ENCODE measurements around the gene FAHD2A.

Gene FAHD2A

GRCh38 chr2:95385570-95385984 is 16.9 kb upstream of the FAHD2A start:
- no peak for DNase-seq (ENCODE audit: low read depth)
- no peak for TF ChIP-seq CTCF (IDR thresholded peaks at IDR 0.05; ENCODE audit: control insufficient read depth, insufficient read depth, low read depth, low read length, missing control alignments)
- H3K4me3 ChIP-seq (ENCODE audit: control insufficient read depth, low read depth, low read length), result no peak overlapping the region

- TF ChIP-seq CTCF (IDR thresholded peaks at IDR 0.05; ENCODE audit: control insufficient read depth, insufficient read depth, low read depth, low read length, missing control alignments), result no peak
- H3K4me3 ChIP-seq (ENCODE audit: control insufficient read depth, low read depth, low read length), result no peak overlapping the region
- DNase-seq (ENCODE audit: low read depth), result no peak
Measured at GRCh38 chr2:95386031-95386430, 16.5 kb upstream of the FAHD2A start.

GRCh38 chr2:95387358-95387757 is 15.2 kb upstream of the FAHD2A start:
- no peak overlapping the region for H3K4me3 ChIP-seq (ENCODE audit: control insufficient read depth, low read depth, low read length)
- no peak for TF ChIP-seq CTCF (IDR thresholded peaks at IDR 0.05; ENCODE audit: control insufficient read depth, insufficient read depth, low read depth, low read length, missing control alignments)
- DNase-seq (ENCODE audit: low read depth), result no peak

- DNase-seq (ENCODE audit: low read depth), result no peak
- no peak for TF ChIP-seq CTCF (IDR thresholded peaks at IDR 0.05; ENCODE audit: control insufficient read depth, insufficient read depth, low read depth, low read length, missing control alignments)
- no peak overlapping the region for H3K4me3 ChIP-seq (ENCODE audit: control insufficient read depth, low read depth, low read length)
Measured at GRCh38 chr2:95388091-95388692, 14.3 kb upstream of the FAHD2A start.

- TF ChIP-seq CTCF (IDR thresholded peaks at IDR 0.05; ENCODE audit: control insufficient read depth, insufficient read depth, low read depth, low read length, missing control alignments), result no peak
- no peak overlapping the region for H3K4me3 ChIP-seq (ENCODE audit: control insufficient read depth, low read depth, low read length)
- no peak for DNase-seq (ENCODE audit: low read depth)
Measured at GRCh38 chr2:95388856-95389244, 13.7 kb upstream of the FAHD2A start.

GRCh38 chr2:95389245-95390119 is 13.0 kb upstream of the FAHD2A start:
- no peak overlapping the region for H3K4me3 ChIP-seq (ENCODE audit: control insufficient read depth, low read depth, low read length)
- DNase-seq (ENCODE audit: low read depth), result peak; percentile 5
- peak; percentile 99 for TF ChIP-seq CTCF (IDR thresholded peaks at IDR 0.05; ENCODE audit: control insufficient read depth, insufficient read depth, low read depth, low read length, missing control alignments)

Data from AG09309 (cell line).